COLO668 (cell line): ENCODE data around the gene PPP2R5B.
A peak's percentile ranks its signal among the peaks of the same experiment; 100 is the strongest.

ENCODE experiments used
- DNase-seq: peaks from one replicate; lab custom pipeline; 2025; ENCODE audit not compliant: unreplicated experiment; lab: John Stamatoyannopoulos, UW

The PPP2R5B gene

DNA sequence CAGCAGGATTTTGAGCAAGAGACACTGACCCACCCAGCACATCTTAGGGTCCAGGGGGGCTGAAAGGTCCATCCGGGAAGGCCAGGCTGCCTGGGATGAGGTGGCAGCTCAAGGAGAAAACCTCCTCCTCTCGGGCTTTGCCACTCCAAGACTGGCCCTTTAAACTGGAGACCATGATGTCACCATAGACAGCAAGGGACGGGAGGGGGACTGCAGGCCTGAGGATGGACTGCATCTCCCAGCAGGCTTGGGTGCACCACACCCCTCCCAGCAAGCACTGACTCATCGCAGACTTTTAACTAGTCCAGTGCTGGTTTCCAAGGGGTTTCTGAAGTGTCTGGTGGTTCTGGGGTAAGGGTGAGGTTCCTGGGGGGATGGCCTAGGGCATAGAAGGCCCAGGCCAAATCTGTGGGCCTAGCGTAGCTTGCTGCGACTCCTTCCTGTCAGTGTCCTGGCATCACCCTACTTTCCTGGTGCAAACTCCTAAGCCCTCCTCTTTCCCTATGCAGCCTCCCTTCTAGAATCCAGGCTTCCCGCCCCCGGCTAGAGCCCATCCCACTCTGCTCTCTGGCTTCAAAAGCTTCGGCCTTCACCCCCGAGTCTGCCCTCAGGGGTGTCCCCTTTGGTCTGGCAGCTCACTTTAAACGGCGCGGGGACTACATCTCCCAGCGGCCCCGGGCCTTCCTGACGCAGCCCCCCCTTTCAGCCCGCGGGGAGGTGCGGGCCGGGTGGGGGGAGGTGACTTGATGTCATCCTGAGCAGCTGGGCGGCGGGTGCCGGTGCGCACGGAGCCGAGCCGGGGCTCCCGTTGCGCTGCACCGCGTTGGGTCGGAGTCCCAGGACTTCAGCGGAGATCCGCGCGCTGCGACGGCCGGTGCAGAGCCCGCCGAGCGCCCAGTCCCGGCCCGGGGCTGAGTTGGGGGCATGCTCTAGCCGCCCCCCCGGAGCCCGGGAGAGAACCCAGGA lies at the start of gene PPP2R5B:
Gene PPP2R5B (plus strand): TSS at position 746 of the 966 bp plus-strand sequence. CDS start 1,046 bp downstream, outside the sequence.
- DNase-seq: peak; percentile 89

GRCh38 chr11:64875369-64876228 lies 48.9 kb upstream of the PPP2R5B start:
- no peak for DNase-seq

DNA sequence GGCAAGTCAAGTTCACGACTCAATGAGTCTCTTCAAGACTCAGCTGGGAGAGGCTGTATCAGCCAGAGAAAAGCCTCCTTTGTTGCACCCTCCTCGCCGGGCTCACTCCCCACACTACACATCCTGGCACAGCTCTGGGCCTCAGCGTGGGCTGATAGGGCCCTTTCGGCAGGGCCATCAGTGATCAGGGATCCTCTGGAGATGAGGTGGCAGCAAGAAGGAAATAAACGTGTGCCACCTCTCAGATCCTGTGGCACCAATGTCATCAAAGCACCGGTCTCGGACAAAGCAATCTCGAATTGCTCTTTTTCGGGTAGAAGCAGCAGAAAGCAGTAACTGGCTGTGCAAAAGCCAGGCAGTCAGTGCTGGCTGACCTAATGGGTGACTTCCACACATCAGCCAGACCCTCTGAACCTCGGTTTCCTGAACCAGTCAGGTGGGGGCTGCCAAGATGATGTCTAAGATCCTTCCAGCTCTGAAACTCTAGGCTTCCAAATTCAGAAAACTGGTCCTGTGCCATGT lies 48.2 kb upstream of the PPP2R5B start:
- no peak for DNase-seq

DNA sequence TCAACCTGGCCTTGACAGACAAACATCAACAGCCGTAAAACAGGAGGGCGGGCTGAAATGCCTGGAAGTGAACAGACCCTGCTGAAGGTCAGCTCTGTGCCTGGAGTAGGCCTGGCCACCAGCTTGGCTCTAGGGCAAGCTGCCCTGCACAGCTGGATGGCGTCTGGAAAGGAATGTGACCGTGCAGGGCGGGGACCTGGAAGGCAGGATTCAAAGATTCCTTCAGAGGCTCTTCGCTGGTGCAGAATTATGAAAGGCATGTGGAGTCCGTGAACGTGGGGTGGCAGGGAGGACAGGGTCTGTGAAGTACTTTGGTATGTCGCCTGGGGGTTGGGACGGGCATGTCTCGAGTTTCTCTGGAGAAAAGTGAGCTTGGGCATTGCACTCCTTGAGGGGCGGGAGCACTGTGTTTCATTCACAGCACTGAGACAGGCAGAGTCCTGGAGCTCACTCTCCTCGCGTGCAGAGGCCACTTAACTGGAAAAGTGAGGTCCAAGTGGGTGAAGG lies 47.6 kb upstream of the PPP2R5B start:
- no peak for DNase-seq

GRCh38 chr11:64877390-64878222 lies 46.9 kb upstream of the PPP2R5B start:
- no peak for DNase-seq

- no peak for DNase-seq
Measured at GRCh38 chr11:64878223-64878493, 46.3 kb upstream of the PPP2R5B start.

DNA sequence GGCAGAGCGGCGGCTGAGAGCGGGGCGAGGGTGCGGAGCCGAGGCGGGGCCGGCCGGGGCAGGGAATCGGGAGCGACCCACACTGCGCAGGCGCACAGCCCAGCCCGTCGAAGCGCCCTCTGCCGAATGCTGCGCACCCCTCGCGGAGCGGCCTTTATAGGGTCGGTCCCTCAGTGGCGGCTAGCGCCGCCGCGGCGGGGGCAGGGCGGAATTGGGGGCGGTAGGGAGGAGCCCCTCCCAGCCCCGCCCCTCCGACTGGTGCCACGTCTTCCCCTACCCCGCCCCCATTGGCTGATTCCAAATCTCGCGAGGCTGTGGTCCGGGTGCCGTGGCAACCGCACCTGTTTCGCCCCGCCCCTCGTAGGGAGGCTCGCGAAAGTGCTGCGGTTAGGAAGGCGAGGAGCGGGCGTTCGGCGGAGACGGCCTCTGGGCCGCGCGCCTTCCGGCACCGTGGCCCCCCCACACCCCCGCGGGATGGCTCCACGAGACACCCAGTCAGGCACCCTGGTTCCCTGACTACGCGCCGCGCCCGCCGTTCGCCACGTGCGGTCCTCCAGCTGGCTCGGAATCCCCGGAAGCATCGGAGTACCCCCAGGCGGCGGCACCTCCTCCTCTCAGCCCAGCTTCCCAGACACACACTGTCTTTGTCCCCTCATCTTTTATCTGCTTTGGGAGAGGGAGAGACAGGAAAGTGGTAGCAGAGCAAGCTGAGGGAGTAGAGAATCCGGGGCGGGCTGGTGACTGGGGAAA lies 45.8 kb upstream of the PPP2R5B start, which contains the start of gene EHD1:
Gene EHD1 (minus strand): TSS at position 128 of the 750 bp plus-strand sequence. CDS start 157 bp downstream, outside the sequence.
- DNase-seq: peak; percentile 99

GRCh38 chr11:64879244-64879900 lies 45.1 kb upstream of the PPP2R5B start:
- DNase-seq: peak; percentile 51

- DNase-seq: no peak
Measured at GRCh38 chr11:64880240-64881001, 44.1 kb upstream of the PPP2R5B start.

DNA sequence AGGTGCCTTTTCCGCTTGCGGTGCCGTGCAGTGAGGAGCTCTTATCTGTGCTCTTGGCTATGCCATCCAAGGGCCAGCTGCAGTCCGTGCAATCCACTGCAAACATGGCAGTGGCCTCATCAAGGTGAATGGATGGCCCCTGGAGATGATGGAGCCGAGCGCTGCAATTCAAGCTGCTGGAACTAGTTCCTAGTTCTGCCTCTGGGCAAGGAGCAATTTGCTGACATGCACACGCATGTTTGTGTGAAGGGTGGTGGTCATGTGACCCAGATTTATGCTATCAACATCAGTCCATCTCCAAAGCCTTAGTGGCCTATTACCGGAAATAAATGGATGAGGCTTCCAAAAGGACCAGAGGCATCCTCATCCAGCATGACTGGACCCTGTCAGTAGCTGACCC lies 43.0 kb upstream of the PPP2R5B start:
- DNase-seq: no peak

DNA sequence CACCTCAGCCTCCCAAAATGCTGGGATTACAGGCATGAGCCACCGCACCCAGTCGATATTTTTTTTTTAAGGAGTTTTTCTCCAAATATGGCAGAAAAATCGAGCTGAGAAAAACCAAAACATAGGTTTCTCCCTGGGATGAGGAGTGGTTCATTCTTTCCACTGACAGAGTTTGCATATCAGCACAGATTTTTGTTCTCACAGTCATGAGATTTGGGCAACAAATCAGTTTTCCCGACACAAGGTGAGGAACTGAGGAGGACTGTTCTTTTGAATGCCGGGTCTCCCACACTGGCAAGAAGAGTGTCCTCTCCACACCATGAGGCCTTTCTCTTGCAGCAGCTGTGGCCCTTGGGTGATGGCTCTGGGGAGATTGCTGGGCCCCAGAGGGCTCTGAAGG lies 42.2 kb upstream of the PPP2R5B start:
- no peak for DNase-seq

GRCh38 chr11:64883575-64883974 lies 40.9 kb upstream of the PPP2R5B start:
- no peak for DNase-seq

DNA sequence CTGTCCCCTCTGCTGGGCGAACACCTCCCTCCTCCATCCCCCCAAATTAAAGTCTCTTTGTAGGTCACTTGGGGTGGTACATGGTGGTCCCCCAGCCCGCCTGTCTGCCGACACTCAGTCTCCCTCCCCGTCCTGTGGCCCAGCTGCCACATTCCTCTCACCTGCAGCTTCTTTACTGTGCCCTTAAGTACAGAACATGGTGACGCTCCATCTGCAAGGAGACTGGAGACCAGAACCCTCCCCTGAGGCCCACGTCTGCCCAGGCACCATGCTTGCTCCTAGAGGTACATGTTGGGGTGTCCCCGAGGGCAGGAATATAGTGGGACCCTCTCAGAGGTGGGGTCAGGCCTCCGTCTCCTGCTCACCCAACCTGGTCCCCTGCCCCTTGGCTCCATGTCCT lies 40.5 kb upstream of the PPP2R5B start:
- no peak for DNase-seq

GRCh38 chr11:64885367-64886286 lies 38.9 kb upstream of the PPP2R5B start:
- DNase-seq: peak; percentile 22

- no peak for DNase-seq
Measured at GRCh38 chr11:64887234-64887756, 37.2 kb upstream of the PPP2R5B start.

GRCh38 chr11:64887757-64888405 lies 36.6 kb upstream of the PPP2R5B start:
- DNase-seq: peak; percentile 79

DNA sequence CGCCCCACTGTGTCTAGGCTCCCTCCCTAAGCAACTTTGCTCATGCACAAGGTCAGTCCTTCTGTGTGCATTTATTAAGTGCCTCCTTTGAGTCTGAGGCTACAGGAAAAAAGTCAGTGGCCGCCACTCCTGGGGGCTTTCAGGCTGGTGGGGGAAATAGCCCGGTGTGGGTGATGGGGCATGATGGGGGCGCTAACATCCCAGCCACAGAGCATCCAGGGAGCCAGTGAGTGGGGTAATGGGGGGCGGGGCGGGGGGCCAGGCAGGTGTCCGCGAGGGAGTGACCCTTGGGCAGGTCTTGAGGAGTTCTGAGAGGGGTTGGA lies 36.1 kb upstream of the PPP2R5B start:
- no peak for DNase-seq
